Loucy (cell line): ENCODE measurements around the gene PHB1.

Source experiments
- H2AFZ ChIP-seq: fragments of 200-600 bp; sonication (generic); 2 replicates; pipeline ENCODE4 v1.6.0; 2016; ENCODE audit warnings: antibody characterized with exemption, mild to moderate bottlenecking, low read length, moderate library complexity
- H3F3A ChIP-seq: fragments of 200-600 bp; 2 replicates; pipeline ENCODE4 v1.6.0; 2016; ENCODE audit warnings: antibody characterized with exemption, low read depth, mild to moderate bottlenecking
- H3K27me3 ChIP-seq: fragments of 200-600 bp; sonication (generic); 2 replicates; pipeline ENCODE4 v1.6.1; 2014; ENCODE audit warnings: low read length, mild to moderate bottlenecking; ENCODE audit not compliant: insufficient read depth, poor library complexity, severe bottlenecking
- H3K36me3 ChIP-seq: fragments of 200-600 bp; sonication (generic); 2 replicates; pipeline ENCODE4 v1.6.1; 2016; ENCODE audit warnings: low read length; ENCODE audit not compliant: insufficient read depth
- H3K4me1 ChIP-seq: fragments of 200-600 bp; sonication (generic); 2 replicates; pipeline ENCODE4 v1.5.1; 2014; ENCODE audit warnings: low read length, mild to moderate bottlenecking; ENCODE audit not compliant: insufficient read depth, poor library complexity, severe bottlenecking
- H3K4me2 ChIP-seq: fragments of 200-600 bp; sonication (generic); 2 replicates; pipeline ENCODE4 v1.6.0; 2014; ENCODE audit warnings: antibody characterized with exemption, low read length, low read depth, mild to moderate bottlenecking; ENCODE audit not compliant: poor library complexity, severe bottlenecking
- H3K4me3 ChIP-seq: fragments of 200-600 bp; sonication (generic); 2 replicates; pipeline ENCODE4 v1.5.1; 2014; ENCODE audit warnings: low read length, mild to moderate bottlenecking, mixed read lengths; ENCODE audit not compliant: poor library complexity, severe bottlenecking
- H3K79me2 ChIP-seq: fragments of 200-600 bp; sonication (generic); 2 replicates; pipeline ENCODE4 v1.6.1; 2014; ENCODE audit warnings: low read length; ENCODE audit not compliant: insufficient read depth
- H3K9ac ChIP-seq: fragments of 200-600 bp; sonication (generic); 2 replicates; pipeline ENCODE4 v1.6.0; 2014; ENCODE audit warnings: mild to moderate bottlenecking, low read depth, low read length, moderate library complexity; ENCODE audit not compliant: poor library complexity, severe bottlenecking
- H3K9me2 ChIP-seq: fragments of 200-600 bp; sonication (generic); replicated peaks from 2 replicates; pipeline ENCODE4 v1.6.1; 2016; ENCODE audit warnings: low read depth, low read length, mixed read lengths
- H3K9me3 ChIP-seq: fragments of 200-600 bp; sonication (generic); 2 replicates; pipeline ENCODE4 v1.6.1; 2014; ENCODE audit warnings: mild to moderate bottlenecking, antibody characterized with exemption, low read length, low read depth; ENCODE audit not compliant: insufficient read depth
- H4K20me1 ChIP-seq: fragments of 200-600 bp; sonication (generic); 2 replicates; pipeline ENCODE4 v1.6.0; 2014; ENCODE audit warnings: antibody characterized with exemption, low read length, mild to moderate bottlenecking; ENCODE audit not compliant: insufficient read depth, poor library complexity, severe bottlenecking
- CTCF ChIP-seq: fragments of 200-600 bp; sonication (generic); conservative IDR thresholded peaks from 2 replicates; pipeline ENCODE4 v1.5.1; 2014; ENCODE audit warnings: mild to moderate bottlenecking, antibody characterized with exemption, low read length
- EZH2phosphoT487 ChIP-seq: fragments of 200-600 bp; IDR thresholded peaks from 2 replicates; pipeline ENCODE4 v1.6.1; 2018; ENCODE audit warnings: antibody characterized with exemption, mild to moderate bottlenecking, moderate library complexity, borderline replicate concordance

PHB1 gene

GRCh38 chr17:49438436-49439278 is 24.0 kb upstream of the PHB1 start:
- TF ChIP-seq CTCF: no peak
- TF ChIP-seq EZH2phosphoT487: no peak
- Histone ChIP-seq H3K9ac (no peak overlapping the region), H2AFZ (no peak overlapping the region), H3K9me3 (no peaks in the 10 kb centered on the region), H3K36me3 (no peaks in the 10 kb centered on the region), H3K9me2 (no peaks in the 10 kb centered on the region), H3K4me3 (no peak overlapping the region), H3F3A (no peaks in the 10 kb centered on the region), H3K27me3 (no peaks in the 10 kb centered on the region), H3K4me2 (no peak overlapping the region), H3K79me2 (no peaks in the 10 kb centered on the region), H3K4me1 (no peaks in the 10 kb centered on the region), H4K20me1 (no peaks in the 10 kb centered on the region)

- Histone ChIP-seq H3K4me2 (no peak overlapping the region), H3K36me3 (no peaks in the 10 kb centered on the region), H3K9ac (no peak overlapping the region), H3K9me3 (no peaks in the 10 kb centered on the region), H2AFZ (no peak overlapping the region), H3K4me3 (no peak overlapping the region), H4K20me1 (no peaks in the 10 kb centered on the region), H3F3A (no peaks in the 10 kb centered on the region), H3K27me3 (no peaks in the 10 kb centered on the region), H3K79me2 (no peaks in the 10 kb centered on the region), H3K4me1 (no peaks in the 10 kb centered on the region), H3K9me2 (no peaks in the 10 kb centered on the region)
- TF ChIP-seq EZH2phosphoT487 (no peak), CTCF (no peak)
Measured at GRCh38 chr17:49437696-49438435, 23.2 kb upstream of the PHB1 start.

- no peaks in the 10 kb centered on the region for H3K79me2 ChIP-seq
- no peaks in the 10 kb centered on the region for H3K36me3 ChIP-seq
- H3K4me3 ChIP-seq: no peak overlapping the region
- no peak overlapping the region for H2AFZ ChIP-seq
- H3K9ac ChIP-seq: no peak overlapping the region
- no peak for TF ChIP-seq CTCF
- TF ChIP-seq EZH2phosphoT487: no peak
- H3F3A ChIP-seq: no peaks in the 10 kb centered on the region
- H3K27me3 ChIP-seq: no peaks in the 10 kb centered on the region
- no peak overlapping the region for H3K4me2 ChIP-seq
- H3K9me3 ChIP-seq: no peaks in the 10 kb centered on the region
- no peaks in the 10 kb centered on the region for H3K4me1 ChIP-seq
- no peaks in the 10 kb centered on the region for H4K20me1 ChIP-seq
- no peaks in the 10 kb centered on the region for H3K9me2 ChIP-seq
Measured at GRCh38 chr17:49436174-49436573, 21.5 kb upstream of the PHB1 start.
